GOT3 (cell line): ENCODE results near the gene HOXA7.

ENCODE experiments used
- DNase-seq: peaks from one replicate; lab custom pipeline; 2025; ENCODE audit warnings: mixed read lengths; lab: John Stamatoyannopoulos, UW

The HOXA7 gene

DNA sequence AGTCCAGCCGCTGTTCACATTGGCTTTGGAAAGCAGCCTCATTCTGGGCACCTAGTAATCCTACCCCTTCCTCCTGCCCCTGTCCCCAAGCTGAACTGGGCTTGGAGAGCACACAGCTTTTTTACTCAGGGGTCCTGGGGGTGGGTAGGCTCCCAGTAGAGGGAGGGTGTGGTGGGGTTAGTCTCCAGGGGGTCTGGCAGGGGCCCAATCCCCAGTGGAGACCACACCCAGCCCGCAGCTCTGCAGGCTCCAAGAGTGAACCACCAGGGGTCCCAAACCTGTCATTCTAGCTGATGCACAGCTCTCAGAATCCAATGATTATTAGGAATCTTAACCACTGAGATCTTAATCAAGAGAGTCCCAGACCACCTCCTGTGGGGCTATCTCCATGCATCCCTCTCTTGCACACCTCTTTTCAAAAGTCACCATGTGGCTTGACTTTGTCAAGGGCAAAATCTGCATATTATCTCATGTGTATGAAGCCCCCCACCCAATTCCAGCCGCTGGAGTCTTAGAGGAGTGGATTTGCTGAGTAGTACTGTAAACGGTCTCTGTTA is 25.9 kb upstream of the HOXA7 start:
- DNase-seq: no peak

DNA sequence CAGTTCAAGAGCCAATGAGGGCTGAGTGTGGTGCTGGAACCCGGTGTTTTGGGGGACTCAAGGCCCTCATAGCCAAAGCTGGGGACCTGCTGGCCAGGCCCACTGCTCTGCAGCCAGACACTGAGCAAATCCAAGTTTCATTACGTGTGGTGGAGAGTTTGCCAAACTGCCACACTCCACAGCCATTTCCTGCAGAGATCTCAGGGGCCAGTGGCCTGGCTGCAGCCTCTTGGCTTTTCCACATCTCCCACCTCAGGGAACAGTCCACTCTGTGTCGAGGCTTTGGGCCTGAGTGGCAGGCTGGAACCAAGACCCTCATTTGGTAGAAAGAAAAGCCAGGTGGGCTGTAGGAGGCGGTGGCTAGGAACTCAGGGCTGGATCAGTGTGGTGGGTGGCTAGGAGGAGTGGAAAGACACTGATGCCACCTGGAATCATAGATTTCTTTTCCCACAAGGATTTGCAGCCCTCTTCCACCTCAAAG is 25.4 kb upstream of the HOXA7 start:
- no peak for DNase-seq

DNA sequence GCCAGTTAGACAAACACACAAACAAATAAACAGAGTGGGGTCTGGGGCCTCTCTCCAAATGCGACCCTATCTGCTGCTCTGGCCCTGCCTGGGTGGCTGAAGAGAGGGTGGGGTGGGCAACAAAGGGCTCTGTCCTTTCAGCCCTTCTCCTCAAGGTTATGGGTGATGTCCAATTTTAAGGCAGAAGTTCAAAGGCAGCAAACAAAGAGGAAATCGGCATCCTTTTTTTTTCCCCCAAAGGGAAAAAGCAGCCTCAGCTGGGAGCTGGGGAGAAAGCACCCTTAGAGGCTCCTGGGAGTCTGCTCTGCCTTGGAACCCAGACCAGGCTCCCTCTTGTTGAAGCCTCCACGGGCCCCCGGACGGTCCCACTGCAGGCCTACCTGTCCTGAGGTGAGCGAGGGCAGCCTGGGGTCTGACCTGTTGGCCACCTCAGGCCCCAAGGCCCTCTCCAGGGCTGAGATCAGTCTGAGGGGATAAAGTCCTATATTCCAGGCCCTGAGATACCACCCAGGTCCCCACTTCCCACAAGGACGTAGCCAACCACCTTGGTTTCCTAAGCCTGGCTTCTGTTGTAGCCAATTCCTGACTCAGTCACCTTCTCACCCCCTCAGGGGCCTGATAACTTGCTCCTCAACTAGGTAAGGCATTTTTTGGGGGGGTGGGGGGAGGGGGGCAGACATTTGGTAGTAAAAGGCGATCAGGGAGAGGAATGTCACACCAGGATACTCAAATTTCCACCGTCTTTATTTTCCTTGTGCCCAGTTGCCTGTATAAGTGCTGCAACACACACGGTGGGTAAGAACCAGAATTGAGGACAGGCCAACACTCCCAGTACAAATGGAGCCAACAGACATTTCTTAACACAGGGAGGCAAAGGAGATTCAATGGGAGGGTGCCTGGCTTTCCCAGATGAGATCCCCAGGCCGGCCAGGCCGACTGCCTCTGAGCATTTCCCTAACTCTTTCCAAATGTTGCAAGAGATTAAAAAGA is 24.3 kb upstream of the HOXA7 start:
- no peak for DNase-seq

DNA sequence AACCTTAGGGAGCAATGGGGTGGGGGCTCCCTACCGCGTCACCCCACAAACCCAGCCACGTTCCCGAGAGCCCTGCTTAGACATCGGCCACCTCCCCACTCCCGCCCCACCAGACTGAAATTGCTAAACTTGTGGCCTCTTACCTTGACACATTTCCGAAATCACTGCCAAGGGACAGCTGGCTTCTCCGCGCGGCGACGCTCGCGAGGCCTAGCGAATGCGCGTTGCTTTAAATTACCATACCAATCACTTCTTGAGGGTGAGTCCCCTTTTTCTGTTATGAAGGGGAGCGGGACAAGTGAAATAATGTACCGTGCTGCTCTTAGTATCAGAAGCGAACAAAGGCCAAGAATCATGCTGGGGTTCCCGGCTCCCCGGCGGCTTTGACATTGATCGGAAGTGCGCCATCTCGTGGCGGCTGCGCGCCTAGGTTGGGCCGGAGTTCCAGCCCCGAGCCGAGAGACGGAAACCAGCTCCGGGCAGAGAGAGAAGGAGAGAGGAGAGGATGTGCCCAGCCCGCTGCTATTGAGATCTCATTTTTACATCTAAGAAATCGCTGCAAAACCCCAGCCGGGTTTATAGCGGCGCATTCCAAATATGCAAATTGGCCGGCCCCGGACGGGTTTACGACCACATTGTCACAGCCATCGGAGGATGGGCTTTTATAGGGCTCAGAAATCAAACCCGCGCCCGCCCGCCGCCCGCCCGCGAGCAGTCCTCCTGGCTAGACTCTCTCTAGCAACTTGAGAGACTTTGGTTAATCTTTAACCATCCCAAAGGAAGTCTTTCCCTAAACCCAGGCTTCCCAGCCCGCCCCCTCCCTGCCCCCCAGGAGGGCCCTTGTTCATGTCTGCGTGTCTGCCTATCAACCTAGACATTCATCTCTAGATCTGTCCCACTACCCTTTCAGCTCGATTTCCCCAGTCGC is 23.3 kb upstream of the HOXA7 start:
- DNase-seq: peak; percentile 75

DNA sequence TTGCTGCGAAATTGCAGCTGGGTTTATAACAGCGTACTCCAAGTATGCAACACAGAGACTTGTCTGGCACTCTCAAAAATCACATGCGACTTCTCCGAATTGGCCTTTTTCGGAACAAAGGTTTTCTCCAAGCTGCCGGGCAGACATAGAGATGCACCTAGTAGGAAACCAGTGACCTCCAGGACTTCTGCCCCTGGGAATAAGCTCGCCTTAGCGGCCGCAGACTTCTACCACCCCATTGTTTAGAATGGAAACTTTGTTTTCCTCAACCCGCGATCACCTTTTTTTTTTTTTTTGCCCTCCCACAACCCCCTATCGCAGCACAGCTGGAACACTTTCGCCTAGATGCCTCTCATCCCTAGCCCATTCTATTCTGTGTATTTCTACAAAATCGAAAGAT is 22.6 kb upstream of the HOXA7 start:
- DNase-seq: no peak

DNA sequence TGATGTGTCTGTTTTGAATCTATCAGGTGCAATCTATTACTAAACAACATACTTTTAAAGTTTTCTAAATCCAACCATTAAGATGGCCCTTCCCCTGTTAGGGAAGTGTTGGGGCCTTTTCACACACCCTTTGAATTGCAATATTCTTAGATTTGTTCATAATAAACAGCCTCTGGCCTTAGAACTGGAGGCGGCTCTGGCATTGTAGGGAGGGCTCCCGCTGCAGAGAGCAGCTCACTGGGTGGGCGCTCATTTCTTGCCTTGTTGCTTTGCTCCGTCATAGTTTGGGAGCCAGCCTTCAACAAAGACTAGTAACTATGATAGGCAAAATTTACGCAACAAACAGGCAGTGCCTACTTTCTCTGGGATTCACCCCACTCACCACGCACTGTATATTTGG is 21.9 kb upstream of the HOXA7 start:
- DNase-seq: no peak

DNA sequence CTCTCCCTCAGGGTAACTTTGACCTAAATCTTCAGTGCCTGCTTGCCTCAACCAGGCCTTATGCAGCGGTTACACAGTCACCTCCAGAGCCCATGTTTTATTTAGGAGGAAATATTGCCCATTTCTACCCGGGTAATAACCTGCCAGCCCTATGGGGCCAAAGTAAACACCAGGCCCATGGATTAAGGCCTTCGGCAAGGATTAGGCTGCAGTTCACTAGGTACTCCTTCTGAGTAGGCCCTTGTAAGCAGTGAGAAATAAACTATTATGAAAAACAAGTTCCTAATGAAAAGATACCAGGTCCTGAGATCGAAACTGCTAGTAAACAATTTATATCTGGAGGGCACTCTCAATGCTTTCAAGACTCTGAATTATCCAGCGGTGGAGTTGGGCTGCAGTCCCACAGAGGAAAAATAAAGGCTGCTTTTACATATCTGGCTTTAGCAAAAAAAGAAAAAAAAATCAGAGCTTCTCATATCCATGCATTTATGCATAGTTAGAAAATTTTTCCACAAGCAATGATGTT is 21.4 kb upstream of the HOXA7 start:
- DNase-seq: no peak

DNA sequence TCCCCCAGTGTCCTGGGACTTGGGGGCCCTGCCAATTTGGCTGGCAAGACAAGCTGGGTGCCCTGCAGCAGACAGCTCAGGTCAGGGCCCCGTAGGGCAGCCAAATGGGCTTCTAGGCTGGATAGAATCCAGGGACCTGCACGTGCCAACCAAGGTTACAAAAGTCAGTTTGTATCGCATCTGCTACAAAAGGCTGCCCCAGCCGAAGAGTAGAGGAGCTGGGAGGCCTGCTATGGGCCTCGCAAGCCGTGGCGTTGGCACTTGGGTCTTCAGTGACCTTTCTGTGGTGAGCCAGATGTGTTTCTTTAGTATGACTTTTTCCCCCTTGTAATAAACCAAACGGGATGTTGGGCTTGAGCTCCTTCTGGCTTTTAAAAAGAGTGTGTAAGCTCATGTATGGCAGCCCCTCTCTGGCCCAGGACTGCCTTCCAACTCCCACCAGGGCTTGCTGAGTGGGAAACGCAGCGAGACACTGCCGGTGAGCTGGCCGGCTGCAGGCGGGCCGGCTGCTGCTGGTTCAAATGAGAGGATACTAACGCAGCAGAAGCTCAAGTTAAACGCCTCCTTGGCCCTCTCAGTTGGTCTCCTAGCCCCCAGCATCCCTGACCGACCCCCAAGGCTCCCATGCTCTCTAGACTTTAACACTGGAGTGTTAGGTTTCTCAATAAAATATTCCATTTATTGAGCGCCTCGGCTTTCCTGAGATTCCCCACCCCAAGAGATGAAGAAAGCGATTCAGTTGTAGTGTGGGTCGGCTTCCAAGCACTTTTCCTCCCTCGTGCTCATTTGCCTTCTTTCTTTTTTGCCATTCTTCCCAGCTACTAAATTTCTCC is 20.7 kb upstream of the HOXA7 start:
- DNase-seq: no peak

DNA sequence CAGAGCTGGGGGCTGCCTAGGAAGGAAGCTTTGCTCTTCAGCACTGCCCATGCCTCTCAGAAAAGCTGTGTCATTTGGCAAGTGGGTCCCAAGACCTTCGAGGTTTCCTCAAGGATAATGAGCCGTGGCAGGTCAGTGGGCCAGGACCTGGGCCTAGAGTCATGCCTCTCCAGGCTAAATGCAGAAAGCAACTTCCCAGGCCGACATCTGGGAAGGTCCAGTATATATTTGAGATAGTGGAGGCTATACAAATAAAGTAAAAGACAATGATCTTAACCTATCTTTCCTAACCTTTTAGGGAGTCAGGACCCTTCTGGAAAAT is 20.0 kb upstream of the HOXA7 start:
- no peak for DNase-seq

DNA sequence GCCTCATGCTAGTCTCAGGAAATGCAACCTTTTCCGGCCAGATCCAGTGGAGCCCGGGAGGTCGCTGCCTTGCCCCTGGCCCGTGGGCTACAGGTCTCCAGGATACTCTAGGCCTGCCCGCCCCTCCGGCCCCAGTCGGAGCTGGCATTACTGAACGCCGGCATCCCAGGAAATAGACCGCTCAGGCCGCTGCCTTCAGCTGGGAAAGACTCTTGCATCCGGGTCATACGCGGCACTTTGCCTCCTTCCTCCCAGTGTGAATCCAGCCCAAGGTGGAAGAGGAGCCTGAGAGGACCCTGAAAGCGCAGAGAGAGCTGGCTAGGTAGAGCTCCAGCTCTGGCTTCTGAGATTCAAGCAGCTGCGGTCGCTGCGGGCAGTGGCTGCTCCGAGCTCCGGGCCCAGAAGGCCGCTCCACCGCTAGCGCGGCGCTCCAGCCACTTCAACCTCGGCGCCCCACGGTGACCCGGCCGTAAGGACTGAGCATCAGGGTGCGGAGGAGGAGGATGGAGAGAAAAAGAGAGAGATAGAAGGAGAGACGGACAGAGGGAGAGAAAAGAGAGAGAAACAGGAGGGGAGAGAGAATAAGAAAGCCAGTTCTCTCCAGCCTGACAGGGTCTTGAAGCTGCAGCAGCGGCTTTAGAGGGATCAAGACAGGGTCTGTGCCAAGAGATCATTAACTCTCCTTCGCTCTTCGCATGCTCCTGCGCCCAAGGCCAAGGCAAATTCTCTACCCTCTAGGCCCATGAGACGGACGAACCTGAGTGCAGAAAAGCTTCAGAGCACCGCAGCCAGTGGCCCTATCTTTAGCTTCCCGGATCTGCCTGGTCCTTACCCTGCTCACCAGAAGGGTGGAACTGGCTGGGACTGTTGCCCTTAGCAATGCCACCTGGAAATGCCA is 19.4 kb upstream of the HOXA7 start:
- DNase-seq: no peak

DNA sequence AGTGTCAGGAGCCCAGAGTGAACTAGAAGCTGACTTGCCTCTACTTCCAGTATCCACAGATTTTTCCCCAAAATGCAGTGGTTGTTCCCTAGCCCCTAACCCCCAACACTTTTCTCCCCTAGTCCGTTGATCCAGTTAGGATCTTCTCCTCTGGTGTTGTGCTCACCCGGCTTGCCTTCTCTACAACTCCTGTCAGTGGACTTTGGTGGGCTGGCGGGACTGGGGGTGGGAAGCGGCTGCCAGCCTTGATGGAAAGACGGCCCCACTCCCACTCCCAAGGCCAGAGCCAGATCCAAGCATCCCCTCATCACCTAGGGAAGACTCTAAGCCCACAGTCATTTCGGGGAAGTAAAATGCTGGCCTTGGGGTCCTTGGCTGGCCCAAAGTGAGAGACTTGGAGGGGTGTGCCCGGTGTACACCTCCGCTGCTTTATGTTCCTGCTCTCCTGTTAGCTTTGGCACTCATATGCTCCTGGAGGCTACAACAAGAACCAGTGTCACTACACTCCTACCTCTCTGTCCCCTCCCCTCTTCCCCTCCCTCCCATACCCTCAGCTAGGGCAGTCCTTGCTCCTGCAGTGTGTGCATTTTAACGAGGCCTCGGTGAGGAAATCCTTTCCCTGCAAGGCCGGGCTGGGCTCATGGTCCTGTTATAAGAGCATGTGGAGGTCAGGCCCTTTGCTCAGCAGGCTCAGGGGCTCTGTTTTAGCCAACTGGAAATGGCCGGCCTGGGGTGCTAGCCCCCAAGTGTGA is 18.6 kb upstream of the HOXA7 start:
- DNase-seq: no peak

DNA sequence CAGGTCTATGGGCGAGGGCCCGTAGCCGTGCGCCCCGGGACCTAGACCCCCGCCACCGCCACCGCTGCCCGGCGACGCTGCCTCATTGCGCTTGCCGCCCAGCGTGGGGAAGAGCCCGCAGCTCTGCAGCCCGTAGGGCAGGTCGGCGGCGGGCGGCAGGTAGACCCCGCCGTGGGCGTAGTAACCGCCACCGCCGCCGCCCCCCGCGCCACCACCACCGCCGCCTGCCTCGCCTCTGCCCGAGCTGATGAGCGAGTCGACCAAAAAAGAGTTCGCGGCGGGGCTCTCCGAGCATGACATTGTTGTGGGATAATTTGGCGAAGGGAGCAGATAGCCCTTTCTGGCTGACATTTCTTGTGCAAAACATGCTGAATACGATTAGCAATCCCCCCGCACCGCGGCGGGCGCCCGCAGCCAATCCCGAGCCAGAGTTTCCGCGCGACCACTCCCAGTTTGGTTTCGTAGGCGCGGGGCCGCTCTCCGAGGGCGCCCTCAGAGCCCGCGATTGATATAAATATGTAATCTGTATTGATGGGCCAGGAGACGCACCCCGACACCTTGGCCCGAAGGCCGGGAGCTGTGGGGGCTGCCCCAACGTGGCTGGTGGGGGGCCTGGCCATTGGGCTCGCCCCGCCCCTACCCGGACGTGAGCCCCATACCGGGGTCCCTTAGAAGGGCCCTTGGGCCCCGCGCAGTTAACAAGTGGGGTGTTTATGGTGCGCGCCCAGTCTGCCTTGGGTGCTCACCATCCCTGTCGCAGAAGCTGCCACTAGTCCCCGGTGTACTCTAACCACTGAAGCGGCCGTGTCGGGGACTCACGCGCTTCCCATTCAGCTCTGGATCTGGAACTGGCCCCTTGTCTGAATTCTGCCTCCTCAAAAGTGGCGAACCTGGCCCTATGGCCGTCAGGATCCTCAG is 17.7 kb upstream of the HOXA7 start, which contains the start of gene HOXA10:
Gene HOXA10, minus strand, starts transcription at position 365 of the 918 bp plus-strand sequence. Its CDS starts 14 bp downstream, at position 351.
- no peak for DNase-seq

DNA sequence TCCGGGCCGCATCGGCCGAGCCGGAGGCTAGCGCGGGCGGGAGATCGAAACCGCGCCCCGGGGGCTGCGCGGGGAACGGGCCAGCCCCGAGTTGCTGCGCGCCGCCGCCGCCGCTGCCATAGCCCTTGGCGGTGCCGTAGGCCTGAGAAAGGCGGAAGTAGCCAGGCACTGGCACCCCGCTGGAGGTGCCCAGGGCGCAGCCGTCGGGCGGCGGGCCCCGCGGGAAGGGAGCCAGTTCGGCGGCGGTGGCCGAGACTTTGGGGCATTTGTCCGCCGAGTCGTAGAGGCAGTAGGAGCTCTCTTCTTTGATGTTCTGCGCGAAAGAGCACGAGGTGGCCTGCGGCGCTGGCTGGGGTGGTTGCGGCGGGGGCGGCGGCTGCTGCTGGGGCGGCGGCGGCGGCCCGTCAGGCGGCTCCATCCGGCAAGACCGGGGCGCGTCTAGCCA is 17.1 kb upstream of the HOXA7 start:
- DNase-seq: no peak

DNA sequence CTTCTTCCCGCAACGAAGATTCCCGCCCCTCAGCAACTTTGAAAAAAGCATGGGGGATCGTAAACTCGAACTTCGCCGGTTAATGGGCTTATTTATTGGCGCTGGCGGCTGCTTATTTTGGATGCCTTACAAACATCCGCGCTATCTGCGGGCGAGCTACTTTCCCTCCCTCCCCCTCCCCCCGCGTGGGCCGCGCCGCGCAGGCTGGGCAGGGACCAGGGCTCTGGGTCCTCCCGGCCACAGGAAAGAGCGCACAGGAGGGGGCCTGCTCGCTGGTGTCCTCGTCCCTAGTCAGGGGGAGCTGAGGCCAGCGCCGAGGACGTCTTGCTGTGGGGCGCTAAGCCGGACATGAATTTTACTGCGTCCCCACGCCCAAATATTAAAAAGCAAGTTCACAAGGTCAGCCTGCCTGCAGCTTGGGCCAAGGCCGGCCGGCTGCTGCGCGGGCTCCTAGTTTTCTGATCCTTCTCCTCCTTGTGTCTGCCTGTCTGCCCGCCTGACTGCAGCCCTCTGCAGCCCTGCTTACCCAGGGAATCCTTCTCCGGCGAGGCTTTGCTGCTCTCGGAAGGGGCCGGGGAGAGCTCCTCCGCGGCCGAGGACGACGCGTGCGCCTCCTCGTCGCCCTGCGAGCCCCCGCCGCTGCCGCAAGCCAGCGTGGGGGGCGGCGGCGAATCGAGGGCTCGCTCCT is 16.5 kb upstream of the HOXA7 start:
- peak; percentile 45 for DNase-seq

DNA sequence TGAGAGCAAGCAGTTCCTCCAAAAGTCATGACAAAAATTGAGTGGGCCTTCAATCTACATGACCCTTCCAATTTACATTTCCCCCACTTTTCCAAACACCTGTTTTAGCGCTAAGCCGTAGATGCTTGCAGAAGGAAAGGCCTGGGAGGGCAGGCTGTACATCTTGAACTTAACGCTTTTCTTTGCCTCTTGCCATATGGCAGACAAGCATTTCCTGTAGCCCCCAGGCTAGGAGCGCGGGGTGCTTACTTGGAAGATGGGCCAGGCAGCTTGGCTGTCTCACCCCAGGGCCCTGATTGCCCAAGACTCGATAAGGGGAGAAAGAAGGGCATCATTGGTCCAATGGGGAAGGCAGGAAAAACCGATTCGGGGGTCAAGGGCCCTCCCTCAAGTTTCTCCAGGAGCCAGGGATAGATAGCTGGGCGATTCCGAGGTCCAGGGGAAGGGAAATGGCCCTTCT is 15.9 kb upstream of the HOXA7 start:
- no peak for DNase-seq

DNA sequence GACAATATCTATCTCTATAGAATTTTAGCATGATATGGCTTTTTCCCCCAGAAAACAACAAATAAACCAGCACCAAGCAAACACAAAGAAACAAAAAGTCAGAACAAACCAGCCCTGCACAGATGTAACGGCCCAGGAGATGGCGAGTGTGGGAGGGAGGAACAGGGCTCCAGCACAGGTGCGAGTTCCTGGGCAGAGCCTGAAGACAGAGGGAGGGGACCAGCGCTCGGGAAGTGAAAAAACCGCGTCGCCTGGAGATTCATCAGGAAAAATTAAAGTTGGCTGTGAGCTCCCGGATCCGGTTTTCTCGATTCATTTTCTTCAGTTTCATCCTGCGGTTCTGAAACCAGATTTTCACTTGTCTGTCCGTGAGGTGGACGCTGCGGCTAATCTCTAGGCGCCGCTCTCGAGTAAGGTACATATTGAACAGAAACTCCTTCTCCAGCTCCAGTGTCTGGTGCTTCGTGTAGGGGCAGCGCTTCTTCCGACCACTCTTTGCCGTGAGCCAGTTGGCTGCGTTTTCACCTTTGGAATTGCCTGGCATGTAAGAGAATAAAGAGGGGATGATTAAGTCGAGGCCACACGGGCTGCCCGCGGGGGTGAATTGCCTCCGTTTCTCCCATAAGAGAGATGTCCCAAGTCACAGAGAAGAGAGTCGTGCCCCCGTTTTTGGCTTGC is 15.3 kb upstream of the HOXA7 start:
- DNase-seq: no peak

DNA sequence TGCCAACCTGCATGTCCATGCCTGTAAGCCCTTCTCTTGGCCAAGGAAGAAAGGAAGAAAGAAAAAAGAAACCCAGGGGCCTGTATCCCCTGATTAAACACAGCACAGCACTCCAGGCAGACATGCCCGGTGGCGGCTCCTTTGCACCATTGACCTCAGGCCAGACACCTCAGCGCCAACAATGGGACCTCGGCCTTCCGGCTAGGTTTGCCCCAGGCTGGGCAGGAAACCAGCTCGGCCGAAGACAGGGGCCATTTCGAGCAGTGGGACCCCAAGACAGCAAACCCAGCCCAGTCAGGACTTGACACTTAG is 14.8 kb upstream of the HOXA7 start:
- no peak for DNase-seq
